Memory B cell (primary cell): ENCODE data around the gene PPM1M.
A peak's percentile ranks its signal among the peaks of the same experiment; 100 is the strongest.

Source experiments
- ATAC-seq: fragments of 150-1000 bp; cut with Tn5 transposase; 2 replicates; pipeline ENCODE4 v1.10.0; 2021; ENCODE audit warnings: low read depth, mild to moderate bottlenecking, moderate library complexity
- DNase-seq, 2 donors: peaks; one replicate each; pipeline ENCODE4 v3.0.0; 2022; ENCODE audit warnings: low spot score in 2 of 2
- H3K27ac Mint-ChIP-seq: one replicate; pipeline ENCODE4 v1.8.0; 2022; ENCODE audit warnings: mild to moderate bottlenecking, moderate library complexity, mixed read lengths
- H3K27me3 Mint-ChIP-seq: one replicate; pipeline ENCODE4 v1.8.0; 2022; ENCODE audit warnings: mixed read lengths
- H3K36me3 Mint-ChIP-seq: one replicate; pipeline ENCODE4 v1.8.0; 2022; ENCODE audit warnings: mild to moderate bottlenecking, mixed read lengths
- H3K4me1 Mint-ChIP-seq: one replicate; pipeline ENCODE4 v1.8.0; 2022; ENCODE audit warnings: mixed read lengths
- H3K4me3 Mint-ChIP-seq: one replicate; pipeline ENCODE4 v1.8.0; 2022; ENCODE audit warnings: mild to moderate bottlenecking, moderate library complexity, mixed read lengths
- H3K9me3 Mint-ChIP-seq: one replicate; pipeline ENCODE4 v1.8.0; 2022; ENCODE audit warnings: mixed read lengths

Gene PPM1M

GRCh38 chr3:52240059-52240885, 5.3 kb upstream of the PPM1M start:
- H3K36me3 Mint-ChIP-seq: peaks cover 3% of the 10 kb centered on the region
- peak overlapping the region; percentile 88 for H3K27ac Mint-ChIP-seq
- ATAC-seq (no peak), DNase-seq (no peak)
- no peaks in the 10 kb centered on the region for H3K9me3 Mint-ChIP-seq
- H3K27me3 Mint-ChIP-seq: no peaks in the 10 kb centered on the region
- peaks cover 60% of the 10 kb centered on the region for H3K4me1 Mint-ChIP-seq
- peak overlapping the region; percentile 97 for H3K4me3 Mint-ChIP-seq

GRCh38 chr3:52240886-52241370, 4.6 kb upstream of the PPM1M start:
- DNase-seq (no peak), ATAC-seq (no peak)
- no peaks in the 10 kb centered on the region for H3K9me3 Mint-ChIP-seq
- peaks cover 55% of the 10 kb centered on the region for H3K4me1 Mint-ChIP-seq
- H3K27ac Mint-ChIP-seq: peak overlapping the region; percentile 88
- H3K4me3 Mint-ChIP-seq: peak overlapping the region; percentile 68
- H3K27me3 Mint-ChIP-seq: no peaks in the 10 kb centered on the region
- H3K36me3 Mint-ChIP-seq: peaks cover 3% of the 10 kb centered on the region

- H3K27ac Mint-ChIP-seq: no peak overlapping the region
- H3K36me3 Mint-ChIP-seq: peaks cover 3% of the 10 kb centered on the region
- DNase-seq (no peak), ATAC-seq (no peak)
- no peak overlapping the region for H3K4me3 Mint-ChIP-seq
- H3K9me3 Mint-ChIP-seq: no peaks in the 10 kb centered on the region
- H3K27me3 Mint-ChIP-seq: no peaks in the 10 kb centered on the region
- H3K4me1 Mint-ChIP-seq: peaks cover 62% of the 10 kb centered on the region
These were observed 3.5 kb upstream of the PPM1M start for GRCh38 chr3:52242039-52242438.

- Mint-ChIP-seq H3K4me1 (peaks cover 61% of the 10 kb centered on the region), H3K4me3 (peak overlapping the region; percentile 86), H3K36me3 (peaks cover 14% of the 10 kb centered on the region), H3K27me3 (no peaks in the 10 kb centered on the region), H3K9me3 (no peaks in the 10 kb centered on the region), H3K27ac (peak overlapping the region; percentile 88)
- ATAC-seq (peak; percentile 8), DNase-seq (no peak)
These were observed 1.5 kb upstream of the PPM1M start for GRCh38 chr3:52243791-52244628.

- Mint-ChIP-seq H3K9me3 (no peaks in the 10 kb centered on the region), H3K4me3 (peak overlapping the region; percentile 85), H3K27me3 (no peaks in the 10 kb centered on the region), H3K36me3 (peaks cover 17% of the 10 kb centered on the region), H3K4me1 (peaks cover 48% of the 10 kb centered on the region), H3K27ac (peak overlapping the region; percentile 85)
- peak; percentile 6 for ATAC-seq
- no peak for DNase-seq
These were observed 683 bp downstream of the PPM1M start for GRCh38 chr3:52246264-52246620.

GRCh38 chr3:52246728-52247408, 1.3 kb downstream of the PPM1M start:
- peak overlapping the region; percentile 85 for H3K4me3 Mint-ChIP-seq

GRCh38 chr3:52247409-52248164, 2.0 kb downstream of the PPM1M start:
- Mint-ChIP-seq H3K4me3 (peak overlapping the region; percentile 85), H3K9me3 (no peaks in the 10 kb centered on the region), H3K27me3 (no peaks in the 10 kb centered on the region), H3K36me3 (peaks cover 17% of the 10 kb centered on the region), H3K4me1 (peaks cover 47% of the 10 kb centered on the region), H3K27ac (peak overlapping the region; percentile 85)
- peak; percentile 23 for ATAC-seq
- no peak for DNase-seq

More at GRCh38 chr3:52246728-52247408, 1.3 kb downstream of the PPM1M start:
- Mint-ChIP-seq H3K27me3 (no peaks in the 10 kb centered on the region), H3K36me3 (peaks cover 17% of the 10 kb centered on the region), H3K9me3 (no peaks in the 10 kb centered on the region), H3K4me1 (peaks cover 48% of the 10 kb centered on the region), H3K27ac (peak overlapping the region; percentile 85)
- ATAC-seq (no peak), DNase-seq (no peak)

- ATAC-seq: no peak
- no peak for DNase-seq
- Mint-ChIP-seq H3K4me3 (no peak overlapping the region), H3K9me3 (no peaks in the 10 kb centered on the region), H3K27me3 (no peaks in the 10 kb centered on the region), H3K27ac (peak overlapping the region; percentile 85), H3K4me1 (peaks cover 50% of the 10 kb centered on the region), H3K36me3 (peaks cover 19% of the 10 kb centered on the region)
These were observed 2.6 kb downstream of the PPM1M start for GRCh38 chr3:52248165-52248541.

- Mint-ChIP-seq H3K9me3 (no peaks in the 10 kb centered on the region), H3K27ac (peak overlapping the region; percentile 85)
- no peak for DNase-seq
These were observed 3.4 kb downstream of the PPM1M start for GRCh38 chr3:52248816-52249547.

GRCh38 chr3:52249683-52250082, 4.1 kb downstream of the PPM1M start:
- peak overlapping the region; percentile 85 for H3K27ac Mint-ChIP-seq
- ATAC-seq (no peak), DNase-seq (no peak)
- no peaks in the 10 kb centered on the region for H3K9me3 Mint-ChIP-seq
- peaks cover 39% of the 10 kb centered on the region for H3K4me1 Mint-ChIP-seq
- peaks cover 19% of the 10 kb centered on the region for H3K36me3 Mint-ChIP-seq
- H3K27me3 Mint-ChIP-seq: no peaks in the 10 kb centered on the region
- no peak overlapping the region for H3K4me3 Mint-ChIP-seq

More at GRCh38 chr3:52248816-52249547, 3.4 kb downstream of the PPM1M start:
- ATAC-seq: no peak
- Mint-ChIP-seq H3K36me3 (peaks cover 19% of the 10 kb centered on the region), H3K27me3 (no peaks in the 10 kb centered on the region), H3K4me1 (peaks cover 45% of the 10 kb centered on the region), H3K4me3 (no peak overlapping the region)

GRCh38 chr3:52250122-52250521, 4.6 kb downstream of the PPM1M start:
- no peak overlapping the region for H3K4me3 Mint-ChIP-seq
- H3K36me3 Mint-ChIP-seq: peaks cover 19% of the 10 kb centered on the region
- no peak for ATAC-seq
- H3K9me3 Mint-ChIP-seq: no peaks in the 10 kb centered on the region
- H3K27ac Mint-ChIP-seq: peak overlapping the region; percentile 85
- DNase-seq: no peak
- H3K4me1 Mint-ChIP-seq: peaks cover 35% of the 10 kb centered on the region
- H3K27me3 Mint-ChIP-seq: no peaks in the 10 kb centered on the region

GRCh38 chr3:52253314-52254304, 8.1 kb downstream of the PPM1M start:
- Mint-ChIP-seq H3K36me3 (peaks cover 24% of the 10 kb centered on the region), H3K9me3 (no peaks in the 10 kb centered on the region), H3K27ac (peak overlapping the region; percentile 89), H3K4me1 (peaks cover 17% of the 10 kb centered on the region), H3K4me3 (peak overlapping the region; percentile 81), H3K27me3 (no peaks in the 10 kb centered on the region)
- peak; percentile 61 to 83 for DNase-seq
- peak; percentile 98 for ATAC-seq
